AG08395 (cell line): ENCODE data around the gene RDM1.
"Not testable (repeated sequence)": the region's sequence is repeated elsewhere in the genome, so short reads cannot be mapped to it uniquely, and the experiment has no call there.

Source experiments
- DNase-seq: peaks from one replicate; pipeline ENCODE4 v3.0.0; 2012; ENCODE audit warnings: mixed read lengths, low spot score

Gene RDM1

DNA sequence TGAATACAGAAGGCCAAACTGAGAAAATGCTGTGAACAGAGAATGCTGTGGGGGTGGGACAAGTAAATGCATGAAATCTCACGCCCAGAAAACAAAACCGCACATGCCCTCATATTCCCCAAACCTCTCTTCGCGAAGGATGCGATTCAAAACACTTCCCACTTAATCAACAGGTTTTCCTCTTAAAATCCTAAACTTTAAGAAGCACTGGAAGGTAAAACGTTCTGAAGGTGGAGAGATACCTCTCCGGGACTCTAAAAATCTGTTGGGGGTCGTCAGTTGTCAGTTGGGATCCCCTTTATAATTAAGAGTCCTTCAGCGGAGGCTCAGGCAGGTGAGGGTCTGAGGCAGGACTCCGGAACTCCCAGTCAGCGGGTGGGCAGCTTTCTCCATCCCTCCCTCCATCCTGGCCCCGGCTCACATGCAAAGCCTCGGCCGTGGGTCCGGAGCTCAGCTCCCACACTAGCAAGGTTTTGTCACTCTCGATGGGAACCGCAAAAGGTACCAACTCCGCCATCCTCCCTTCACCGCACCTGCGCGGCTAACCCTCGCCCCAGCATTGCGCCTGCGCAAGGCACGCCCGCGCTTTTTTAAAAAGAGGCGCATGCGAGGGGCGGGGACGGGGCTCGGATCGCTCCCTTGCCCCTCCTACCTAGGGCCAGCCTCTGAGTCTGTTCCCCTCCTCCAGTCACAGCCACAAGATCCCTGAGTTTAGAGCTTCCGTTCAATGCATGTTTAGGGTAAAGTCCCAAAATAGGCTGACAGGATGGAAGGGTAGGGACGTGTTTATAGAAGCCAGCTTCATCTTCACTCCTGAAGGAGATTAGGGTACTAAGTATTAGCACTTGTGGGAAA is at the start of gene RDM1:
Gene RDM1 (minus strand): TSS at position 563 of the 855 bp plus-strand sequence. CDS start 46 bp downstream, at position 517.
- peak; percentile 77 for DNase-seq

- DNase-seq, result no peak
Measured at GRCh38 chr17:35978346-35978745, 47.8 kb upstream of the RDM1 start.

GRCh38 chr17:35977509-35977908 is 46.9 kb upstream of the RDM1 start:
- no peak for DNase-seq

DNA sequence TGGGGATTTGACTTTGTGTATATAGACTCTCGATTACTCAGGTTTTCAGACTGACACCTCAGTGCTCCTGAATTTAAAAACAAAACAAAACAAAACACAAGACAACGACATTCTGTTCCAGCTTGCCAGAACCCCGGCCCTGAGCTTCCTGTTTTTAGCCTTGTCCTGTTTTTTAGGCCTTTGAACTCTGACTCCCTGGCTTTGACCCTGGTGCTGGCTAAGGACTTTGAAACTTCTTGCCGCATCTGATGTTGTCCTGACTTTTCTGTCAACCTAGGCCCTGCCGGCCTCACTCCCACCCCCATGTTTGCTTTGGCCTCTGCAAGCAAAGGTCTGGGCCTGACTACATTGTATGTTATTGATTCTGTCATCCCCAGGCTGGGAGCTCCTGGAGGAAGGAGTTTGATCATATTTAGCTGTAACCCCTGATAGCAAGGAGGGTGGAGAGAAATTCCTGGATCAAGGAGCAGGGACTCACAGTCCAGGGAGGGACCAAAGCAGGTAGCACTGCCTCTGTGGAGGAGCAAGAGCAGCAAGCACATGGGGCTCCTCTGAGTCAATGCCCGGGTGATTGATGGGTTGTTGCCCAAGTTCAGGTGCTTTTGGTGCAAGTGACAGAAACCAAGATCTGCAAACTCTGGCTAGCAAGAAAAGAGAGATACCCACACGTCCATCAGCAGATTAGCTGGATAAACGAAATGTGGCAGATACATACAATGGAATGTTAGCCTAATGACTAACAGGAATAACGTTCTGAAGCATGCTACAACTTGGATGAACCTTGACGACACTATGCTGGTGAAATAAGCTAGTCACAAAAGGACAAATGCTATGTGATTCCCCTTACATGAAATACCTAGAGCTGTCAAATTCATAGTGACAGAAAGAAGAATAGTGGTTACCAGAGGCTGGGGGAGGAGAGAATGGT is 43.0 kb upstream of the RDM1 start:
- DNase-seq, result no peak

DNA sequence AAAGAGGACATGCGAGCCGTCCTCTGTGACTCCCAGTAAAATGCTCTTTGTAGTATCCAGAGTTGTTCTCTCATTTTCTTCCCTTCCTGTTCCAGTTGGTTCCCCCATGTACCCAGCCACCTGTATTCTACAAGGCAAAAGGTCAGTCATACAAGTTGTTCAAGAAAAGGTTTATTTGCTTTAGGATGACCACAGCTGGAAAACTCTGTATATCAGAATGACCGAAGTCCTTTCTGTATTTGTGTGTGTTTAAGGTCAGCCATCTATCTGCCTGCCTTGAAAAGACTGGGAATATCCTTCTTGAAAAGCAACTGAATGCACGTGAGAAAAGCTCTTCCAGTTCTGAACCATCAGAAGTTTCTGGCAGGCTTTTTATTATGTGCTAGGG is 42.4 kb upstream of the RDM1 start:
- no peak for DNase-seq

DNA sequence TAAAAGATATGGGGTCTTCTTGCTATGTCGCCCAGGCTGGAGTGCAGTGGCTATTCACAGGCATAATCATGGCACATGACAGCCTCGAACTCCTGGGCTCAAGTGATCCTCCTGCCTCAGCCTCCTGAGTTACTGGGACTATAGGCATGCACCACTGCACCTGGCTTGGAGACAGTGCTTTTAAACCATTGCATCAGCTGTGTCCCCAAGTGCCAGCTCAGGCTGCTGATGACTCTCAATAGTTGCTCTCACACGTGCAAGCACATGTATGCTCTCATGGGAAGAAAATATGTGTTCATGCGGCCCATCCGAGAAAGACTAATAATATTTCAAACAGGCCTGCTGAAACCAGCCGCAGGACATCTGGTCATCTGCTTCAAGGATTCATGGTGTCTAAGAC is 42.0 kb upstream of the RDM1 start:
- DNase-seq, result no peak

GRCh38 chr17:35972066-35972465 is 41.5 kb upstream of the RDM1 start:
- no peak for DNase-seq

DNA sequence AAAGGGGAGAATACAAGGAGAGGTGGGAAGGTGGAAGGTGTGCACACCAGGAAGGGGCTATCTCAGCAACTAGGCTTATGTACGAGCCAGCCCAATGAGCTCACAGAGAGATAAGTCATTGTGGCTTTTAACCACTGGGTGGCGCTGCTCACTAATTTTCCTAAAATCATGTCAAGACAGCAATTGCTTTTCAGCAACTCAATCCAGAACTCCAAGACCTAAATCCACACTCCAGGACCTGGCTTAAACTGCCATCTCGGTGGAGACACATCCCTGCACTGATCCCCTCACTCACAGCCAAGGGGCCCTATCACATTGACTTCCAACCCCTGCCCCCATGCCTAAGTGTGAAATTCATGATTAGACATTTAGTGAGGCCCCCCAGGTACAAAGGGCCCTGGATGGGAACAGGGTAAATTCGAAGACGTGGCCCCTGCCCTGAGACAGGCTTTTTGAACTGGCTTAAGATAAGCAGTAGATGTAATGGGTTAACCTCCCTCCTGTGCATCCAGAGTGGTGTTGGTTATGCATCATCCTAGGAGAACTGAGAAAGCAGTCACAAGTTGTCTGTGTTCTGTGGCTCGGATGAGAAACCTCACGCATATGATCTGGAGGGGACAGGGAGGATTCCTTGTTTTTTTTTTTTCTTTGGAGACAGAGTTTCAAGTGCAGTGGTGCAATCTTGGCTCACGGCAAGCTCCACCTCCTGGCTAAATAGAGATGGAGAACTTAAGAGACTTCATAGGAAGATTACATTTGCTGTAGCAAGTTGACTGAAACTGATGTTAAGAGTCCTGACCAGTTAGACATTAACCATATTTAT is 39.2 kb upstream of the RDM1 start:
- peak; percentile 77 for DNase-seq

DNA sequence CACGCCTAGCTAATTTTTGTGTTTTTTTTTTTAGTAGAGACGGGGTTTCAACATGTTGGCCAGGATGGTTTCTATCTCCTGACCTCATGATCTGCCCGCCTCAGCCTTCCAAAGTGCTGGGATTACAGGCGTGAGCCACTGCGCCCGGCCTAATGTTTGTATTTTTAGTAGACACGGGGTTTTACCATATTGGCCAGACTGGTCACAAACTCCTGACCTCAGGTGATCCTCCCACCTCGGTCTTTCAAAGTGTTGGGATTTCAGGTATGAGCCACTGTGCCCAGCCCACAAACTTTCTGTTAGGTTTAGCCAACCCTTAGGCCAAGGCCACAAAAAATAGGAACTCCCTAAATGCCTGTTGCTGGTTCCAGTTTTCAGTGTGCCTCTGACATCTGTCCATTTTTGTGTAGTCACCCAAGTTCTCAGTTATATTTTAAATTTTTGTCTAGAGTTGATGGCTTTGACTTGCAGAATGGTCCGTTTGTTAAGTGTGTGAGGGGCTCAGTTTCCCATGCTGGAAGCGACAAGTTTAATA is 38.0 kb upstream of the RDM1 start:
- DNase-seq, result no peak

- no peak for DNase-seq
Measured at GRCh38 chr17:35965272-35965671, 34.7 kb upstream of the RDM1 start.

DNA sequence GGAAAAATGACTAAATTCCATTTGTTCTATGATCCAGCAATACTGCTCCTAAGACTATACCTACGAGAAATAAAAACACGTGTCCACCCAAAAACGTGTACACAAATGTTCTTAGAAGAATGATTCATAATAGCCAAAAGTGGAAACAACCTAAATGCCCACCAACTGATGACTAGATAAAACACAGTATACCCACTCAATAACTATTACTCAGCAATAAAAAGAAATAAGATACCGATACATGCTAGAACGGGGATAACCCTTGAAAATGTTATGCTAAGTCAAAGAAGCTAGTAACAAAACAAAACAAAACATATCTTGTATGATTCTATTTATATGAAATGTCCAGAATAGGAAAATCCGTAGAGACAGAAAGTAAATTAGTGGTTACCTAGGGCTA is 33.1 kb upstream of the RDM1 start:
- DNase-seq, result no peak

DNA sequence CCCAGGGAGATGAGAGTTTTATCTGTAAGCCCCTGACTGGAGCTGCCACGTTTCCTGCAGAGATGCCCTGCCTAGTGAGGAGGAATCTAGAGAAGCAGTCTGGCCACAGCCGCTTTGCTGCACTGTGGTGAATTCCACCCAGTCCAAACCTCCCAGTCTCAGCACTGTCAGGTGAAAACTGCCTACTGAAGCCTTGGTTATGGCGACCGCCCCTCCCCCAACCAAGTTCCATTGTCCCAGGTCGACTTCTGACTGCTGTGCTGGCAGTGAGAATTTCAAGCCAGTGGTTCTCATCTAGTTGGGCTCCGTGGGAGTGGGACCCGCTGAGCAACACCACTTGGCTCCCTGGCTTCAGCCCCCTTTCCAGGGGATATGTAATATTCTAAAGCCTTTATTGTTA is 23.1 kb upstream of the RDM1 start:
- DNase-seq, result no peak

GRCh38 chr17:35949401-35949800 is 18.8 kb upstream of the RDM1 start:
- no peak for DNase-seq

DNA sequence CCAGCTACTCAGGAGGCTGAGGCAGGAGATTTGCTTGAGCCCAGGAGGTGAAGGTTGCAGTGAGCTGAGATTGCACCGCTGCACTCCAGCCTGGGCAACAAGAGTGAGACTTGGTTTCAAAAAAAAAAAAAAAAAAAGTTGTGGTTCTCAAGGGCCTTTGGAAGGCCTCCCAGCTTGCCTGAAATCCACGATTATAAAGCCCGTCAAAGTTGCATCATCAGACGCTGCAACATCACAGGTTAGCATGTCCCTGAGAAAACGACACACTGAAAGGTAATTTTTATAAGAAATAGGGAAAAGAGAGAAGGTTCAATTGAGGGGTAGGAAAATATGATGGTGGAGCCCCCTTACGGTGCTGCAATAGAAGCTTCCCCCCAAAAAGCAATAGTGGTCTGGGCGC is 17.5 kb upstream of the RDM1 start:
- no peak for DNase-seq

DNA sequence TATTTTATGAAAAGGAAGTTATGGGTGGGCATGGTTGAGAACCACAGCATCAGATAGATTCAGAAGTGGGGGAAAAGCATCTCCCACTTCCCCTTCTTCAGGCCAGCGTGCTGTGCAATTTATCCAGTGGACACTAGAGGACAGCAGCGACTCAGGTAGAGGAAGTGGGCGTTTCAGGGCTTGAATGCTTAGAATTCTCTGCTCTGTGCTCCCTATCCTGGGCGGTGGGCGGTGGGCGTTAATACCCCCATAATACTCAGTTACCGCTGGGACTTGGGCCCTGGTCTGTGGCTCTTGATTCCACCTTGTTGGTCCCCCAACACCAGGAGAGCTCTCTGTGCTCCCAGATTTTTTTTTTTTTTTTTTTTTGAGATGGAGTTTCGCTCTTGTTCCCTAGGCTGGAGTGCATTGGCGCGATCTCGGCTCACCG is 16.6 kb upstream of the RDM1 start:
- DNase-seq, result peak; percentile 20

GRCh38 chr17:35944151-35944550 is 13.6 kb upstream of the RDM1 start:
- DNase-seq, result no peak

DNA sequence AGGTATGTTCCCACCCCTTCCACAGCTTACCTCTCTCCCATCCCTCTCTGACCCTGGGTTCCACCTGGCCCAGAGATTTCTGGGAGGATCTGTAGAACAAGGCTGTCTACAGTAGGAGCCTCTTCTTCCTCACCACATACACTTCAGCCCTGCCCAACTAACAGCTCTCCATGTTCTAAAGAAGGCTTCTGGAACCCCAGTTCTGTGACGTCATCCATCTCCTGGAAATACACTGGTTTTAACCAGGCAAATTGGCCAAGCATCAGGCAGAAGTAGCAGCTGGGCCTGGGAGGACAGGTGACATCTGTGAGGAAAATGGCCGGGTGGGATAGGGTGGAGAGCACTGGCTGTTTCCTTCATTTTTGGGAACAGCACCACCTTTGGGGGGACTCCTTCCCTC is 13.0 kb upstream of the RDM1 start, which contains the start of gene LYZL6:
Gene LYZL6 (minus strand): TSS at position 177 of the 400 bp plus-strand sequence. CDS start 4,357 bp downstream, outside the sequence.
- DNase-seq, result no peak

GRCh38 chr17:35942588-35943186 is 12.1 kb upstream of the RDM1 start:
- DNase-seq, result no peak

DNA sequence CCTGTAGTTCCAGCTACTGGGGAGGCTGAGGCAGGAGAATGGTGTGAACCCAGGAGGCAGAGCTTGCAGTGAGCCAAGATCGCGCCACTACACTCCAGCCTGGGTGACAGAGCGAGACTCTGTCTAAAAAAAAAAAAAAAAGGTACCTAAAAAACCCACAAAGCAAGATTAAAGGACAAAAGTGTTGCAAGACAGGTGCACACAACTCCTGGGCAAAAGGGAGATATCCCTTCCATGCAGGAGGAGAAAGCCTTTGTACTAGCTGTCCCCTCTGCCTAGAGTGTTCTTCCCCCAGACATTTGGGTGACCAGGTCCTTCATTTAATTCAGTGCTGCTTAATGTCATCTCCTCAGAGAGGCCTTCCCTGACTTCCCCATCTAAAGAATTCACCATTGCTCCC is 7.9 kb upstream of the RDM1 start:
- not testable (repeated sequence) for DNase-seq

DNA sequence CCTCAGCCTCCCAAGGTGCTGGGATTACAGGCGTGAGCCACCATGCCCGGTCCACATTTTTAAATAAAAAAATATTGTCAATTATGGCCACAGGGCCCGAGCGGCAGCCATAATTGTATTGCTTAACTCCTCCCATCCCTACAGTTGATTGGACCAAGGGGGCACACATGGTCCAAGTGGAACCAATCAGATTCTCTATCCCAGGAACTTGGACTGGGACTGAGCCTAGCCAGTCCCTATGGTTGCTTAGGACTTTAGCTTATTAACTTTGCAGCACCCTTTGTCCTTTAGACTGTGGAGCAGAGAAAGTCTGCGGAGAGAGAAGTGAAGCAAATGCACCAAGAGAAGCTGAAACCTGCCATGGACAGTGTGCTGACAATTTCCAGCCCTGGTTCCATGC is 5.5 kb upstream of the RDM1 start:
- DNase-seq, result no peak

GRCh38 chr17:35934760-35935159 is 4.2 kb upstream of the RDM1 start:
- no peak for DNase-seq
